PFSK-1 (cell line): ENCODE results near the gene OR12D3.

Source experiments
- FOXP2 ChIP-seq: optimal IDR thresholded peaks from 2 replicates; pipeline ENCODE3; 2011; ENCODE audit warnings: borderline replicate concordance, control low read depth, inconsistent platforms; ENCODE audit not compliant: insufficient read depth; ENCODE audit errors: extremely low read length, extremely low read depth
- POLR2AphosphoS5 ChIP-seq: IDR thresholded peaks from 2 replicates; pipeline ENCODE4 v1.6.1; 2012; ENCODE audit warnings: low read depth, mild to moderate bottlenecking, control low read depth, low read length, moderate library complexity
- SIN3A ChIP-seq: IDR thresholded peaks from 2 replicates; pipeline ENCODE4 v1.6.1; 2012; ENCODE audit warnings: mild to moderate bottlenecking, low read length, moderate library complexity, borderline replicate concordance; ENCODE audit not compliant: insufficient read depth
- TAF1 ChIP-seq: IDR thresholded peaks from 2 replicates; pipeline ENCODE4 v1.6.1; 2012; ENCODE audit warnings: low read length, control low read depth, borderline replicate concordance; ENCODE audit not compliant: insufficient read depth
- TF ChIP-seq, protein P1 (sequence below), 2 experiments: IDR thresholded peaks; 2 replicates each; pipeline versions ENCODE4 v1.6.1 to v1.8.0; 2011 to 2012; ENCODE audit warnings: low read depth in 2 of 2, low read length in 2 of 2, control low read depth in 1 of 2, inconsistent platforms in 1 of 2, mild to moderate bottlenecking in 1 of 2, moderate library complexity in 1 of 2; ENCODE audit not compliant: insufficient read depth in 1 of 2

OR12D3 gene

GRCh38 chr6:29368765-29369164 is 6.3 kb downstream of the OR12D3 start, which contains the start of gene OR5V1:
OR5V1 (minus strand) TSS chr6:29368865; CDS start chr6:29356195, 12,670 bp downstream.
- TF ChIP-seq TAF1 (no peak), POLR2AphosphoS5 (no peak), SIN3A (no peak), FOXP2 (no peak)
- TF ChIP-seq, protein P1, sequence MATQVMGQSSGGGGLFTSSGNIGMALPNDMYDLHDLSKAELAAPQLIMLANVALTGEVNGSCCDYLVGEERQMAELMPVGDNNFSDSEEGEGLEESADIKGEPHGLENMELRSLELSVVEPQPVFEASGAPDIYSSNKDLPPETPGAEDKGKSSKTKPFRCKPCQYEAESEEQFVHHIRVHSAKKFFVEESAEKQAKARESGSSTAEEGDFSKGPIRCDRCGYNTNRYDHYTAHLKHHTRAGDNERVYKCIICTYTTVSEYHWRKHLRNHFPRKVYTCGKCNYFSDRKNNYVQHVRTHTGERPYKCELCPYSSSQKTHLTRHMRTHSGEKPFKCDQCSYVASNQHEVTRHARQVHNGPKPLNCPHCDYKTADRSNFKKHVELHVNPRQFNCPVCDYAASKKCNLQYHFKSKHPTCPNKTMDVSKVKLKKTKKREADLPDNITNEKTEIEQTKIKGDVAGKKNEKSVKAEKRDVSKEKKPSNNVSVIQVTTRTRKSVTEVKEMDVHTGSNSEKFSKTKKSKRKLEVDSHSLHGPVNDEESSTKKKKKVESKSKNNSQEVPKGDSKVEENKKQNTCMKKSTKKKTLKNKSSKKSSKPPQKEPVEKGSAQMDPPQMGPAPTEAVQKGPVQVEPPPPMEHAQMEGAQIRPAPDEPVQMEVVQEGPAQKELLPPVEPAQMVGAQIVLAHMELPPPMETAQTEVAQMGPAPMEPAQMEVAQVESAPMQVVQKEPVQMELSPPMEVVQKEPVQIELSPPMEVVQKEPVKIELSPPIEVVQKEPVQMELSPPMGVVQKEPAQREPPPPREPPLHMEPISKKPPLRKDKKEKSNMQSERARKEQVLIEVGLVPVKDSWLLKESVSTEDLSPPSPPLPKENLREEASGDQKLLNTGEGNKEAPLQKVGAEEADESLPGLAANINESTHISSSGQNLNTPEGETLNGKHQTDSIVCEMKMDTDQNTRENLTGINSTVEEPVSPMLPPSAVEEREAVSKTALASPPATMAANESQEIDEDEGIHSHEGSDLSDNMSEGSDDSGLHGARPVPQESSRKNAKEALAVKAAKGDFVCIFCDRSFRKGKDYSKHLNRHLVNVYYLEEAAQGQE (IDR thresholded peaks at IDR 0.05; ENCODE audit: insufficient read depth in 1 of 2, low read depth in 2 of 2, low read length in 2 of 2) = no peak

- TF ChIP-seq TAF1 = no peak
- TF ChIP-seq SIN3A = no peak
Measured at GRCh38 chr6:29355603-29356002, 19.5 kb downstream of the OR12D3 start.

DNA sequence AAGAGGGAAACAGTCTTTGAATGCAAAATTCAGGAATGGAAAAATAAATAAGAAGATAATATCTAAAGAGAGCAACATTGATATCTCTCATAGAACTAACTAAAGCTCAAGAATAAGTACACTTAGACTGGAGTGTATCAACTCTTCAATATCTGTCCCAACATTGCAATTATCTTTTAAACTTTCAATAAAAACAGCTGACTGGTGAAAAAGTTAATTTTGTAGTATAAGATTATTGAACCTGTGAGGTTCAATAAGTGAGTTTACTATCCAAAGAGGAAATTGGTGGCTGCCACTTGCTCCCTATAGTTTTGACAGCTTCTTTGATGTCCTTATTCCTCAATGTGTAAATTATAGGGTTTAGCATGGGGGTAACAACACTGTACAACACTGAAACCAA is 20.1 kb downstream of the OR12D3 start:
- TF ChIP-seq TAF1 = no peak
- no peak for TF ChIP-seq POLR2AphosphoS5
- TF ChIP-seq FOXP2 = no peak
- no peak for TF ChIP-seq SIN3A
- TF ChIP-seq, protein P1 (IDR thresholded peaks at IDR 0.05; ENCODE audit: insufficient read depth in 1 of 2, low read depth in 2 of 2, low read length in 2 of 2) = no peak

DNA sequence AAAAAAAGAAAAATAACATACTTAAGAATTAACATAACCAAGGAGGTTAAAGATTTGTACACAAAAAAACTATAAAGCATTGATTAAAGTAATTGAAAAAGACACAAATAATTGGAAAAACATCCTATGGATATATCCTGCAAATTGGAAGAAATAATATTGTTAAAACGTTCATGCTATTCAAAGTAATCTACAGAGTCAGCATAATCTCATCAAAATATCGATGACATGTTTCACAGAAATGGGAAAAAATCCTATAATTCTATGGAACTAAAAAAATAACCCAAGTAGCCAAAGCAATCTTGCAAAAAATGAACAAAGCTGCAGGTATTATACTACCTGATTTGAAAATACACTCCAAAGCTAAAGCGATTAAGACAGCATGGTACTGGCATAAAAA is 29.7 kb downstream of the OR12D3 start:
- TF ChIP-seq FOXP2 = no peak
- no peak for TF ChIP-seq TAF1
- no peak for TF ChIP-seq SIN3A
- TF ChIP-seq POLR2AphosphoS5 = no peak
- TF ChIP-seq, protein P1 (IDR thresholded peaks at IDR 0.05; ENCODE audit: insufficient read depth in 1 of 2, low read depth in 2 of 2, low read length in 2 of 2) = no peak

DNA sequence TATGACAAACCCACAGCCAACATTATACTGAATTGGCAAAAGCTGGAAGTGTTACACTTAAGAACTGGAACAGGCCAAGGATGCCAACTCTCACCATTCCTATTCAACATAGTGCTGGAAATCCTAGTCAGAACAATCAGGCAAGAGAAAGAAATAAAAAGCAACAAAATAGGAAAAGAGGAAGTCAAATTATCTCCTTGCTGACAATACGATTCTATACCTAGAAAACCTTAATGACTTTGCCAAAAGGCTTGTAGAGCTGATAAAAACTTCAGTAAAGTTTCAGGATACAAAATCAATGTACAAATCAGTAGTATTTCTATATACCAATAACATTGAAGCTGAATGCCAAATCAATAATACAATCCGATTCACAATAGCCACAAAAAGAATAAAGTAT is 38.8 kb downstream of the OR12D3 start:
- TF ChIP-seq TAF1 = no peak
- TF ChIP-seq POLR2AphosphoS5 = no peak
- TF ChIP-seq, protein P1 (IDR thresholded peaks at IDR 0.05; ENCODE audit: insufficient read depth in 1 of 2, low read depth in 2 of 2, low read length in 2 of 2) = no peak
- TF ChIP-seq FOXP2 = no peak
- no peak for TF ChIP-seq SIN3A
